Measurements from ENCODE around the gene FGD5.

DNA sequence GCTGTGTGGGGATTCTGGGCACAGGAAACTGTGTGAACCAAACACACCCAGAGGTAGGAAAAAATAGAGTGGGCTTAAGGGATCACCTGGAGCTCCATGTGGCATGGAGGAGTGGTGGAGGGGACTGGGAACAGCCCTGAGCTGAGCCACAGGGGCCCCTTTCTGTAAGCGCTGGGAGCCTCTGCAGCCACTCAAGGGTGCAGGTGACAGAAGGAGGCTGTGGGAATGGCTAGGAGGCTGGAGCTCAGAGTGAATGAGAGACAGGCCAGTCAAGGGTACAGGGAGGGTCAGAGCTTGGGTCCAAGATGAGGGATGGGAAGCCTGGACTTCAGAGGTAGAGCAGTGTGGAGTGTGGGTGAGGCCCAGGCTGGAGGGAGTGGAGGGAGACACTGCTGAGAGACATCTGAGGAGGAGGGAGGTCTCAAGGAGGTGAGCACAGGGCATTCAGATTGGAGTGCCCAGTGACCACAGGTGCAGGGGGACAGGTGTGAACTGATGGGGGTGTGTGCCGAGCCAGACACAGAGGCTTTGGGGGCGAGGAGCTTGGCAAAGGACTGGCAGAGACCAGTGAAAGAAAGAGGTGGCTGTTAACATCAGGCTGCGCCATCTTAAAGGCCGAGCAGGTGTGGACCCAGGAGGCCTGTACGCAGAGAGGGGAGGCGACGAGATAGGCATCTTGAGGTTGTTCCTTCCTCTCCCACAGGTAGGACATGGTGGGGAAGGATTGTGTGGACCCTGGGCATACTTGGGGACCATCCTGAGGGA is 56.8 kb downstream of the FGD5 start:
- no peak for TF ChIP-seq CTCF (IDR thresholded peaks at IDR 0.05)
- TF ChIP-seq POLR2A (IDR thresholded peaks at IDR 0.05) = no peak
